Measurements from ENCODE around the gene GPN2.

GRCh38 chr1:26894263-26894662, 4.2 kb upstream of the GPN2 start:
- TF ChIP-seq POLR2A (IDR thresholded peaks at IDR 0.05; ENCODE audit: low read depth, low read length) (no peak), TAF1 (IDR thresholded peaks at IDR 0.05; ENCODE audit: low read depth, low read length) (no peak)

Measured in GM12891 (cell line).